Skeletal muscle cell (primary cell): Measurements from ENCODE around the gene ACAA2.

Source experiments
- DNase-seq: peaks from one replicate; pipeline ENCODE4 v3.0.0-alpha.2; 2010; ENCODE audit warnings: low read depth
- H3K4me3 ChIP-seq: 2 replicates; pipeline ENCODE4 v1.5.1; 2011; ENCODE audit warnings: low read depth, mild to moderate bottlenecking, control low read depth, low read length, moderate library complexity

The ACAA2 gene

DNA sequence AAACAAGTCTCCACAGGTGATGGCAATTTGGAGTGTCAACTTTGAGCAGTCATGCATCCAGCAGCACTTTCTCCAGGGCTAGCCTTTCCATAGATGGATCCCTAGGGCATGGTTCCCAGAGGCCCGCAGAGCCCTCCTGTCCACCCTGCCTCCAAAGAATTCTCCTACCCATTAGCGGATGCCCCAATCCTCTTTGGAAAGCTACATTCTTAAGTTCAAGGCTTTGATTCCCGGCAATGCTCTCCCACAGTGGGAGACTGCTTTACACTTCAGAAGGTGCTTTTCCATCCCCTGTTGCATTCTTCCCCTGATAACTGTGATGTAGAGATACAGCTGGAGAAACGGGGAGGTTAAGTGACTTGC, 61.3 kb downstream of the ACAA2 start:
- DNase-seq = no peak
- H3K4me3 ChIP-seq = no peak overlapping the region

DNA sequence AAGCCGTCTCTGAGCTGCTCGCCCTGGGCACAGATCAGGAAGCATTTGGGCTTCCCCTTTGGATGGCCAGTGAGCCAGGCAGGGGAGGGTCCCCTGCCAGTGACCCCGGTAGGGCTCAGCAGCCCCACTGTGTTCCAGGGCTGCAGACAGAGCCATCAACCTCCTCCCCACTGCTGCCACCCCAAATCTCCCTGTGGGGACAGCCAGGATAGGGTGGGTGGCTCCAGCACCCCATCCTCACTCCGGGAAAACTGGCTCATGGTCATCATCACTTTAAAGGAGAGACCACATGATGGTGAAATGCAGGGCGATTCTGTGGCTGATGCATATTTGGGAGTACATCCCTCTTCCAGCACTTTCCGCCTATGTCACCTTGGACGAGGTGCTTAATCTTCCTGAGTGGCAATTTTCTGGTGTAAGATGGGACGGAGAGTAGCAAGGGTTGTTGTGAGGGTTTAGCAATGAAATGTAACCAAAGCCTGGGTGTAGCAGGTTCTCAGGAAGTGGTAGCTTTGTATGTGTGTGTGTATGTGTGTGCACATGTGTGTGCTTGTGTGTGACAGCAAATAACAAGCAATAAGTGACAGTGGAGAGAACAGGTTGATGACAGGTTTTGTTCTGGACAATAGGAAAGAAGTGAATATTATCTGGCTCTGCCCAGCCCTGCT, 61.8 kb downstream of the ACAA2 start:
- DNase-seq = no peak
- H3K4me3 ChIP-seq = no peak overlapping the region

DNA sequence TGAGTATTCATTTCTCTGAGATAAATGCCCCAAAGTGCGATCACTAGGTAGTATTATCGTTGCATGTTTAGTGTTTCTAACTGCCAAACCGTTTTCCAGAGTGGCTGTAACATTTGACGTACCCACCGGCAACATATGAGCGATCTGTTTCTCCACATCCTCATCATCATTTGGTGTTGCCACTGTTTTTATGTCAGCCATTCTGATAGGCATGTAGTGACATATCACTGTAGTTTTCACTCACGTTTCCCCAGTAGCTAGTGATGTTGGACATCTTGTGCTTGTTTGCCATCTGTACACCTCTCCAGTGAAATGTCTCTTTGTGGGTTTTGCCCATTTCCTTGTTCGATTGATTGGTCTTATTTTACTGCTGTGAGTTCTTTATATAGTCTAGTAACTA, 63.8 kb downstream of the ACAA2 start:
- DNase-seq = no peak

DNA sequence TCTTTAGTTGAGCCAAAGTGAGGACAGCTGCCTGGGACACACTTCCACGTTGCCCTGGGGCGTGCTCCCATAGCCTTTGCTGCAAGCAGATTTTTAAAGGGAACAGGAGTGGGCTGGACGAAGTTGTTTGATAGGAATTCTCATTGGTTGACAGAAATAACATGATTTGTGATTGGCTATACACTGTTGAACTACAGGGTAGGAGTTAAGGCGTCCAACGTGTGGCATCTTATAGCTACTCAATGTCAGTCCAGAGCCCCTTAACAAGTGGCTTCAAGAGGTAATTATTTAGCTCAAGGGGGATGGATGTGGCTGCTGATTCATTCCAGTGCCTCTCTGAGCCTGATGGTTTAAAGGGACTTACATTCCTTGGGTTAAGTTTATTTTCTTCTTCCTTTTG, 65.5 kb downstream of the ACAA2 start:
- no peak for DNase-seq

More for the DNA sequence above, 63.8 kb downstream of the ACAA2 start:
- no peak overlapping the region for H3K4me3 ChIP-seq

DNA sequence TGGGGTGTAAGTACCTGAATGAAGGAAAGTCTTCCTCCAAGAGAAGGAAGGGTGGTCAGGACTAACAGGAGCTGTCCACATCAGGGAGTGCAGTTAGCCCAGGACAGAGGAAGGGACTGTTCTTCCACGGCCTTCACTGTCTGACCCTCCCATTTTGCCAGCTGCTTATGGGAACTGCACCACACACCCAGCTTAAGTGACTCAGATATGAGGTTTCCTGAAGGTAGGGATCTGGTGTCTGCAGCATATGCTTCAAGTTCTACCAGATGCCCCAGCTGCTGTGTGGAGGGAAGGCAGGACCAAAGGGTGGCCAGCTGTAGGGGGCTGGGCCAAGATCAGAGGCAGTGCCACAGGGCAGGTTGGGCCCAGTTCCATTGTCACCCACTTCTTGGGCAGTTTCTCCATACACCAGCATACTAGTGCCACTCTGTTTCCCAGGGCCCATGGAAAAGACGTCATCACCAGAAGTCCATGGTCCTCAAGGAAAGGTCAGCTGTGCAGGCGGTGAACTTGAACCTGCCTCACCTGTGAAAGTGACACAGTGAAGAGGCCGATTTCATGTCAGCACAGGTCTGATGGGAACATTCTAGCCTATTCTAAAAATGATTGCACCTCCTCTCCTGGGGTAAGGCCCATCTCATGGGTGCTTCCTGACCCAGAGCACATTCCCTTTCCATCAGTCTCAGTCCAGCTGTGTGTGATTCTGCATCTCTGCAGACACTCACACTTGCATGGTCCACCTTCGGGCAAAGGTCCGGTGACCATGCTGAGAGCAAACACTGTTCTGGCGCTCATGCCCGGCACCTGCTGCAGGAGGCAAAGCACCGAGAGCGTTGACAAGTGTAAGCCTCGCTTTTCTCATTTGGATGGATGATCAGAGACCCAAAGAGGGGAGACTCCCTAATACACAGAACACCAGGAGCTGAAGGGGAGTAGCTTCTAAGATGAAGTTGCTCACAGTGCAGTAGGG, 68.0 kb downstream of the ACAA2 start:
- H3K4me3 ChIP-seq = no peak overlapping the region
- DNase-seq = peak; percentile 28

More for the DNA sequence above, 65.5 kb downstream of the ACAA2 start:
- H3K4me3 ChIP-seq = no peak overlapping the region

DNA sequence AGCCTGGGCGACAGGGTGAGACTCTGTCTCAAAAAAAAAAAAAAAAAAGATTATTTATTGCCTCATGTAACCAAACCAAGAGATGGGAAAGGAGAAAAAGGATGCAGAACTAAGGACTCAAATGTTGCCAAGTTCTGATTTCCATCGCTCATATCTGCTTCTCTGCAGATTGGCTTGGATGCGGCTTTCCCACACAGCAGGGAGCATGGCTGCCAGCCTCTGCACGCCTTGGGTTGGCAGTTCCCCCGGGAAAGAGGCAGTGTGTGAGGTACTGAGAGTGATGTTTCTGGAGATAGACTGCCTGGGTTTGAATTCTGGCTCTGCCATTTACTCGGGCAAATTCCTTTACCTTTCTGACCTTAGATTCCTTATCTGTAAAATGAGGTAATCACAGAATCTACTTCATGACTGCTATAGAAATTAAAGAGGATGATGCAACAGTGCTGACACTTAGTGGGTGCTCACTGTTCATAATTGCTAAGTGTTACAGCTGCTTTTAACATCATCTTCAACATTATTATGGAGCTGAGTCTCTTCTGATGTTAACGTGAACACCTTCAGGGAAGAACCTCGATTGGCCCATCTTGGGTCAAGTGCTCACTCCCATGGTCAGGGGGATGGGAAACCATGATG, 68.8 kb downstream of the ACAA2 start:
- DNase-seq = no peak
- no peak overlapping the region for H3K4me3 ChIP-seq

DNA sequence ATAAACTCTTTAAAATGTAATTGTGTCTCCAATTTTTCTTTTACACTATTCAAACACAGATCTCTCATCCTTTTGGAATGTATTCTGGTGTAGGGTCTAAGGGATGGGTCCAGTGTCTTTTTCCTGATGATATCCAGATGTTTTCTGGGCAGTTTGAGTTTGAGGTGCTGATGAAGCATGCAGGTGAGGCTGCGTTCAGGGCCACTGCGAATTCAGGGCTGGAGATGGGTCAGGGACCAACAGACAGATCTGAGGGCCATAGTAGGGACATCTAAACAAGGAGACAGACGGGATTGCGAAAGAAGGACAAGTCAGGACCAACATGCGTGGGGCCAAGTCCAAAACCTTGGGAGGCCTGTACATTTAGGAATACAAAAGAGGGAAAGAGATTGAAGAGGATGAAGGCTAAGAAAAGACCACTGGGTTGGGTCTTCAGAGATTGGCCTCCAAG, 70.2 kb downstream of the ACAA2 start:
- no peak overlapping the region for H3K4me3 ChIP-seq
- DNase-seq = no peak

DNA sequence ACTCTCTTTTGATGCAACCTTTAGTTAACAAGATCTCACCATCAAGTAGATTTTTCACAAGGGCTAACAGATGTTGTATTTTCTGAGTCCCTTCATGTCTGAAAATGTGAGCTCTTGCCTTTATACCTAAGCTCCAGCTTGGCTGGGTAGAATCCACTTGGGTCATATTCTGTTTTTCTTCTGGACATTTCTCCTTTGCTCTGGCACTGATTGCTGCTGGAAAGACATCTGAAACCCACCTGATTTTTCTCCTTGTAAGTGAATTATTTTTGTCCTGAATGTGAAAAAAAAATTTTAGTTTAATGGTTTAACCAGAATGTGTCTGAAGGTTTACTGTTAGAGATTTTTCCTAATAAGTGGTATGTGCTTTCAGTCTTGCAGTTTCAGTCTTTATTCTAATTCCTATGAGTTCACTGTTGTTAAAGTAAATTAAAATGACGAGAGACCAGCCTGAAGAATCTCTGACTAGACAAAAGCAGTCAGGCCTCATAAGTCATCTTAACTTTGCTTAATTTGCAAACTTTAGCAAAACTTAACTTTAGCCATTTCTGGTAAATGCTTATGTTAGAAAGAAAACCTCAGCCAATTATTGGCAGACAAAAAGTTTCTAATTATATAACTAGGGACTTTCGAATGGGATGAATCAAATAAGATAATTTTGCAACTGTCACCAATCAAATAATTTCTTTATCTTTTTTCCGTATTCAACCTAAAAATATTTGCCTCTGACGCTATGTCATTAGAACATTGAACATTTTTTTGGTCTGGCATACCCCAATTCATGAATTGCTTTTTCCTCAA, 70.8 kb downstream of the ACAA2 start:
- no peak for DNase-seq

DNA sequence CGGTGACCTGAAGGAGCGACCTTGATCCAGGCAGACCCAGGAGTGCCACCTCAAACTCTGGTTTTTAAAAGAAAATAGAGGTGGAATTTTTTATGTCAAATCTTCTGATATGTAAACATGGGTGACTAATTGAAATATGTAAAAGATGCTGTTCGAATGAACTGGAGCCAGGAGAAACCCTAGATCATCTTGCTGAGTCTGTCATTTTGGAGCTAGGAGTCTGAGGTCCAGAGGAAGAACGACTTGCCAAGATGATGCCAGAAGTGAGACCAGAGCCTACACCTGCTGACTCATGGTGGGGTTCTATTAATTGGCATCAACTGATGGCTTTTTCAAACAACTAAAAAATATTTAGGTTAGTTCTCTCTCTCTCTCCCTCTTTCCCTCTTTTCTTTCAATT, 74.1 kb downstream of the ACAA2 start:
- DNase-seq = no peak
- no peak overlapping the region for H3K4me3 ChIP-seq

More for the DNA sequence above, 70.8 kb downstream of the ACAA2 start:
- no peak overlapping the region for H3K4me3 ChIP-seq

DNA sequence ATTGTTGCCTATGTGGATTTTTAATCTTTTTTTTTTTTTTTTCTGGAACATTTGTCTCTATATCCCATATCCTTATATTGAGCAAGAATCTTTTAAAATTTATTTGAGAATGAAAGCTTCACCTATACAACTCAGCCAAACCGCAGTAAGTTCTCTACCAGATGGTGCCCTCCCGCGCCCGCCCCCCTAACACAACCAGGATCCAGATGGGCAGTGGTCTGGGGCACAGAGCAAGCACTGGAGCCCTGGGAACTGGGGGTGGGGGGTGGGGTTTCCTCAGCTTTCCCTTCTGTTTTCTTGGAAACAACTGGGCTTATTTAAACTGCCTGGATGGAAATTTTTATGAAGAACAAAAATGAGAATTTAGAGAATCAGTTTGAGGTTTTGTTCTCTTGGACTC, 74.6 kb downstream of the ACAA2 start:
- H3K4me3 ChIP-seq = no peak overlapping the region
- no peak for DNase-seq

DNA sequence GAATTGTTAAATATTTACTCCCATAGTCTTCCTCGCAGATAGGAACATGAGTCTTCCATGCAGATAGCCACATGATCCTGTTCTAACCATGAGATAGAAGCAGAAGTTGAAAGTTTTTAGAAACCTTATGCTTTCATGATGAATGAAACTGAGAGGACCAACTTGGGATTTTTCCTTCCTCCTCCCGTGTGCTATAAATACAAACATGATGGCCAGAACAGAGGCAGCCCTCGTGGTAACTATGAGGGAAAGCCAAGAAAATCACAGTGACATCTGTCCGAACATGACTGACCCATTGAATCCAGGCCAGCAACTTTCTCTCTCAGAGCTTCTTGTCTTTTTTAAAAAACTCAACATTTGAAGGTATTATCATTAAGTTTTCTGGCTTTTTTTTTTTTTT, 78.5 kb downstream of the ACAA2 start:
- no peak overlapping the region for H3K4me3 ChIP-seq
- no peak for DNase-seq

DNA sequence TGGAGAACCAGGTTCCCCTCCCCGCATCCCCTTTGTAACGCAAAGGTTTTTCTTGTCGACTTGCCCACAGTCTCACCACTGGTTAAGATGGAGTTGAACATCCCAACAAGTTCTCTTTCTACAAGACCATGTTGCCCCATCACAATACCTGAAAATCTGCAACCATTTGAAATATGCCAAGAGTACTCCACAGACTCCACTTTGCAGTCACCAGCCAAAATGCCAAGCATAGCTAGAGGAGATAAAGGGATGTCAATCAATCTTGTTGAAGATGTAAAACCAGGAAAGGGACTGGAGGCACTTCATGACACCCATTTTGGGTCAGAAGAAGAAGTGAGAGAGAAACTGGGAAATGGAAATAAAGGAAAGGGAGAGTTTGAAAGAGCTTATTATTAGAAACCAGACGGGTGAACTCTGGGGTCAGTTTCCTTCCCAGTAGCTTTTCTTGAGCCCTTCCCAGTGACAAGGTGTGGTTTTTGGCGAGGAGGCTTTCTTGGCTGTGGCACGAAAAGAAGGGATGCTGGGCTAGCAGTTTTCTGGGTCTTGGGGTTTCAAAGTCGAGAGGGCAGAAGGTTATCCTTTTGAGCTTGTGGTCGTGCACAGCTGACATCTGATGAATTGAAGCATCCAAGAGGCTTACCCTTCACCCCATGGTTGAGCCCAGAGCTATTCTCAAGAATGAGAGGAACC, 79.3 kb downstream of the ACAA2 start:
- no peak overlapping the region for H3K4me3 ChIP-seq
- DNase-seq = no peak

DNA sequence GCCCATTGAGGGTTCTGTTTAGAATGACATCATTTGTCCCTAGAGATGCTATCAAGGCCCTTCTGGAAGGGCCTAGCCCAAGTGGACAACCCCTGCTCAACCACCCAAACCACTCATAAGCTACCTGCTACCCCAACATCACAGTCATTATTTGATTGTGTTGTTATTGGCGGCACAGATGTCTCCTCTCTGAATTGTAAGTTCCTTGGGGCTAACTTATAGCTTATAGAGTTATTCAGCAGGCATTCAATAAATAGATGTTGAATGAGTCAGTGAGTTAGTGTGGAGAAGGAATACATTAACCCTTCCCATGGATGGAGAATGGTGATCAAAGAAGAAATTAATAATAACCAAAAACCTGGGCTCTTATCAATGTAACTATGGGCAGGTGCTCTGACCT, 80.0 kb downstream of the ACAA2 start:
- no peak overlapping the region for H3K4me3 ChIP-seq
- no peak for DNase-seq
